Stimulated activated CD8-positive, alpha-beta memory T cell treated with anti-CD3 and anti-CD28 coated beads, Interleukin-12 subunit alpha, Interleukin-12 subunit beta, amount 100 ng/mL, for 24 hours (primary cell): ENCODE data around the gene LRRC45.
"Not testable (repeated sequence)": the region's sequence is repeated elsewhere in the genome, so short reads cannot be mapped to it uniquely, and the experiment has no call there.

Experiments
- DNase-seq: peaks from one replicate; pipeline ENCODE4 v3.0.0-alpha.2; 2020; ENCODE audit errors: extremely low read depth

Gene LRRC45

GRCh38 chr17:82034371-82035011 is 11.4 kb downstream of the LRRC45 start:
- DNase-seq: no peak

- DNase-seq: no peak
Observed at GRCh38 chr17:82035488-82035887, 12.4 kb downstream of the LRRC45 start.

- no peak for DNase-seq
Observed at GRCh38 chr17:82035956-82036633, 13.0 kb downstream of the LRRC45 start.

GRCh38 chr17:82036634-82037091 is 13.6 kb downstream of the LRRC45 start:
- no peak for DNase-seq

- peak; percentile 94 for DNase-seq
Observed at GRCh38 chr17:82037092-82037888, 14.2 kb downstream of the LRRC45 start, which contains the start of gene DCXR. Gene DCXR (minus strand): TSS chr17:82037697. CDS start chr17:82037682, 15 bp downstream.

GRCh38 chr17:82037889-82038195 is 14.7 kb downstream of the LRRC45 start:
- DNase-seq: no peak

GRCh38 chr17:82038796-82039409 is 15.8 kb downstream of the LRRC45 start:
- not testable (repeated sequence) for DNase-seq

- no peak for DNase-seq
Observed at GRCh38 chr17:82039695-82040299, 16.7 kb downstream of the LRRC45 start.

- no peak for DNase-seq
Observed at GRCh38 chr17:82041144-82041814, 18.2 kb downstream of the LRRC45 start.

GRCh38 chr17:82042649-82043048 is 19.5 kb downstream of the LRRC45 start:
- DNase-seq: no peak

GRCh38 chr17:82043507-82043906 is 20.4 kb downstream of the LRRC45 start:
- no peak for DNase-seq

- no peak for DNase-seq
Observed at GRCh38 chr17:82045936-82046484, 22.9 kb downstream of the LRRC45 start.

GRCh38 chr17:82046903-82047302 is 23.8 kb downstream of the LRRC45 start:
- no peak for DNase-seq

GRCh38 chr17:82047379-82047778 is 24.3 kb downstream of the LRRC45 start:
- DNase-seq: no peak

- no peak for DNase-seq
Observed at GRCh38 chr17:82047914-82048570, 24.9 kb downstream of the LRRC45 start.

GRCh38 chr17:82048571-82048971 is 25.5 kb downstream of the LRRC45 start:
- no peak for DNase-seq

- DNase-seq: no peak
Observed at GRCh38 chr17:82049106-82049505, 26.0 kb downstream of the LRRC45 start.

GRCh38 chr17:82049521-82049971 is 26.4 kb downstream of the LRRC45 start:
- no peak for DNase-seq

GRCh38 chr17:82050152-82050760 is 27.2 kb downstream of the LRRC45 start:
- DNase-seq: no peak
